HG03064 (cell line): ENCODE measurements around the gene BARX2.

ENCODE experiments used
- ATAC-seq: cut with Tn5 transposase; IDR thresholded peaks from one replicate; pipeline ENCODE4 v1.9.1; 2021; ENCODE audit warnings: low read depth; ENCODE audit not compliant: unreplicated experiment

The BARX2 gene

GRCh38 chr11:129373489-129373953 is 2.1 kb upstream of the BARX2 start:
- no peak for ATAC-seq

GRCh38 chr11:129374081-129374992 is 1.3 kb upstream of the BARX2 start:
- no peak for ATAC-seq

DNA sequence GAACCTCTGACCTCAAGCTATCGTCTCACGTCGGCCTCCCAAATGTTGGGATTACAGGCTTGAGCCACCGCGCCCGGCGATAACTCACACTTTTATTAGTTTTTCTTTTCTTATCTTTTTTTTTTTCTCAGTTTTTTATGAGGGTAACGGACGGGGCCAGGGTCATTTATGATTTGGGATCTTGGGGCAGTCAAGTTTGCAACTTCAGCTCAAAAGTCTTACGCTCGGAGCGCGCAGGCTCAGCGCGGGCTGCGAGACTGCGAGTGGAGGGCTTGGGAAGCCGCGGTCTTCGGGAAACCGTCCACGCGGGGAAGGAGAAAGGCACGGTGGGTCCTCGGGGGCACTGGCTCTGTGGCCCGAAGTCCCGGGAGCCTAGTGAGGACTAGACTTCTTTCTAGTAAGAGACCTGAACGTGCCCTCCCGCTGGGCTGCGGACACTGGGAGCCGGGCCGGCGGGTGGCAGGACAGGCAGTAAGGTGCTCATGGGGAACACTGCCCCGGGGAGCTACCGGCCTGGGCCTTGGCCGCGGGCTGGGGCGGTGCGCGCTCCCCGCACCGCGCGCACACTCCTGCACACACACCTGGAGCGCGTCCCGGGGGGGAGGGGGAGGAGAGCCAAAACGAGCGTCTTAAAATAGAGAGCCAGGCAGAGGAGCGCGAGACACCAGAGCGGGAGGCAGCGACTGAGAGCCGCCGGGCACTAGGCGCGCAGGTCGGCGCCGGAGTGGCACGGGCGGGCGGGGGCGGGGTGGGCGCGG is 476 bp upstream of the BARX2 start:
- ATAC-seq, result no peak

DNA sequence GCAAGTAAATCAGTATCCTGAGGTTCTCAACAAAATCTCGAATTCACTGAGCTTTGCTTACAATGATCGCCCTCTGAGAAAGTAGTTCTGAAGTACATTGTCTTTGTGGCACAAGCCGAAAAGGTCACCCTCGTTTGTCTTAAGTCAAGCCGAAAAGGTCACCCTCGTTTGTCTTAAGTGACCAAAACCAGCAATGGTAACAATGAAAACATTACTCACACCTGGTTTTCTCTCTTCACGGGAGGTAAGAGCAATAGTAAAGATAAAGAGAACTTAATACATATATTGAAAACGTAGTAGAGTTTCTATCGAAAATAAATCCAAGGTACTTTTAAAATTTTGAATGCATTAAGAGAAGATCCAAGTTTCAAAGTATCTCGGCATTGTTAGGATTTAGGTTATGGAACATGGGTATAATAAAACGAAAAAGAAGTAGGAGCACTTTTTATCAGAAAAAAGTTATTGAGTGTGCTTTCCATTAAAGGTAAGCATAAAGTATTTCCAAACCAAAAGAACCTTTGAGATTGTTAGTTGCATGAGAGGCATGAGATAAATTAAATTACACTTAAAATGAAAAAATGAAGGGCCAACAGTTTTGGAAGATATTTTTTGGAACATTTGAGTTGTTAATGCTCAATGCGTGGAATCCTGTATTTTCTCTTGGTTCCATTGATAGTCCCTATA is 1.2 kb downstream of the BARX2 start:
- no peak for ATAC-seq

DNA sequence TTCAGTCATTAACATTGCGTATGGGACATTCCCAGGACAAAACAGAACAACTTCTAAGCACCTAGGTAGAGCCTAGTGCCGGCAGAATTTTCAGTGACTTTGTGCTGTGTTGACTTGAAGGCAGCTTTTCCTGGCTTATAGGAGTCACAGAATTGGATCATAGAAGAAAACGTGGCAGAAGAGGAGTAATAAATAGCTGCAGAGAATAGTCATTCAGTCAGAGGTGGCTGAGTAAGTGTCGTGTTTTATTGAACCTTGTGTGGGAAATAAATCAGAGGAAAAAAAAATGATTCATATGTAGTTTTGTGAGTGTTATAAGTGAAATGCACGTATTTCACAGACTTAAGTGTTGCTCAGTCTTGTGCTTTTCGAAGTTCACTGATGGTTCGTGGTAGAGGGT is 2.1 kb downstream of the BARX2 start:
- no peak for ATAC-seq

- ATAC-seq, result no peak
Measured at GRCh38 chr11:129380413-129380812, 4.8 kb downstream of the BARX2 start.

DNA sequence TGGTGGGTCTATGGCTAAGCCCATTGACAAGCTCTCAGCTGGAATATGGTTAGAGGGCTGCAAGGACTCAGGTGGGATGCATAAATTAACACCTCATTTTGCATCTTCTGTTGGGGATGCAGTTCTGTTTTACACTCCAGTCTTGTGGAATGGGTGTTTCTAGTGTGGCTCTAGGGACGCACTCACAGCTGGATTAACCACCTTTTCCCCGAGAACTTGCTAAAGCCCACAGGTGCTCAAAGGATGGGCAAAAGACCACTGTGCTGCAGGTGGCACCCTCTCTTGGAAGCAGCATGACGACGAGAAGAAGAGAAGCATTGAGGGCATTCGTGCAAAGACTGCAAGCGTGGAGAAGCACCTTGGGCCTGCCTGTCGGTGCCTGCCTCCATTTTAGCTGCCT is 6.9 kb downstream of the BARX2 start:
- ATAC-seq, result no peak

GRCh38 chr11:129383060-129383459 is 7.4 kb downstream of the BARX2 start:
- ATAC-seq, result no peak

DNA sequence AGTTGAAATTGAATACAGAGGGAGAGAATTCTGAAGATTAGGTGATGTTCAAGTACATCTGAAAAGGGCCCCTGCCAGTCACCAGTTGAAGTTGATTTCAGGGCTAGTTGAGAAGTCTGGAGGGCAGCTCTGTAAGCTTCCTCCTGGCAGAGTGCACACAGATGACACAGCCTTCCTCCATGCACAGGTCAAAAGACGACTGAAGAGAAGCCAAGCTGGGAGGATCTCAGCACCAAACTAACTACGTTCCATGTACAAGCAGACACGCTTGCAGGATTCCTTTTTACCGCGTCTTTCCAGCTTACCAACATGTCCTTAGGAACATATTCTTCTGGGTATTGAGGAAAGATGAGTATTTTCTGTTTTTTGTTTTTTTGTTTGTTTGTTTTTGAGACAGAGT is 7.9 kb downstream of the BARX2 start:
- ATAC-seq, result no peak

GRCh38 chr11:129384415-129384814 is 8.8 kb downstream of the BARX2 start:
- no peak for ATAC-seq

DNA sequence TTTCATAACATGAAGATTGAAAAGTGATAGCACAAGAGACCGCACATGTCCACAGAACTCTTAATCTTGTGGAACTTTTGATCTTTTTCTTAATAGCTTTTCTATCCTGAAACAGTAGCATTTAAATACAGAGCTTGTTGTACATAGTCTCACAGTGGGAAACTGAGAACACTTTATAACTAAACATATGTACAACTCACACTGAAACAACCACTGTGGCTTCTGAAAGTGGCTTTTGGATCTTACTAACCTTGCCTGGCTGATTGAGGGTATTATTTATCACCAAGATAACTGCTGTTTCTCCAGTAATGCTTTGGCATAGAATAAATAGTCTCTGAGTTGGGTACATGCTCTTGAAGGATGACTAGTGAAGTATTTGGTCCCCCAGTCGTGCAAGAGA is 10.2 kb downstream of the BARX2 start:
- ATAC-seq, result no peak

- ATAC-seq, result no peak
Measured at GRCh38 chr11:129386795-129387397, 11.2 kb downstream of the BARX2 start.

- no peak for ATAC-seq
Measured at GRCh38 chr11:129387434-129387833, 11.8 kb downstream of the BARX2 start.

GRCh38 chr11:129388824-129389223 is 13.2 kb downstream of the BARX2 start:
- ATAC-seq, result no peak

DNA sequence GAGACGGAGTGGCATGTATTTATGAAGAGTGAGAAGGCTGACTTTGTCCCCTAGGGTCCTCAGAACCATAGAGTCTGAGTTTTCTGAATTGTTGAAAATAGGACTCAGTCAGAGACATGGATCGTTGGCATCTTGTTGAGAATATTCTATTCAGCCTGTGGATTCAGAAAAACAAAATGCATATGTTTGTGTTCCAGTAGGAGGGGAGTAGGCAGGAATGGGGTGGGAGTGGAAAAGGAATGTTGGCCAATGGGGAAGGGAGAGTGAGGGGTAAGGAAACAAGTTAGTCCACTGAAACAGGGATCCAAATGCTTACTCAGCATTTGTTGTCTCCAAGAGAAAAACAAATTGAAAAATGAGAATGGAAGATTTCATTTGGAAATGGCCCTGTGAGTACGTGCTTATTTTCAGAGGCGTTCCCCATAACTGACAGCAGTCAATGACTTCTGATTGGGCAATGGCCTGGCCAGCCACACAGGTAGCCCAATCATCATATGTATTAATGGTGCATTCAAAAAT is 14.7 kb downstream of the BARX2 start:
- no peak for ATAC-seq

DNA sequence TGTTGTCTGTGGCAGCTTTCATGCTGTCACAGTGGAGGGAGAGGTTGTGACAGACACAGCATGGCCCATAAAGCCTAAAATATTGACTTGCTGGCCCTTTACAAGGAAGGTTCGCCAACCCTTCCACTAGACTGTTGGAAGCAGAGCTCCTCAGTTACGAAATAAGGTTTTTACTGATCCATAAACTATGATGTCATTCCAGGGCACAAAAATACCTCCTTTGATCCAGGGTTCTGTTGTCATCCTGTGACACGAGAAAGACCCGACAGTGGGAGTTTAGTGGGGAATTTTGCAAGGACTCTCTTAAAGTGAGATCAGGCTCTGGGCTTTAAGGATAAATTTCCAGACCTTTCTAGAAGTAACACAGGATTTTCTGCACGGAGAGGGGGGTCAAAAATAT is 15.7 kb downstream of the BARX2 start:
- no peak for ATAC-seq

- no peak for ATAC-seq
Measured at GRCh38 chr11:129391821-129392220, 16.2 kb downstream of the BARX2 start.

GRCh38 chr11:129392995-129393394 is 17.3 kb downstream of the BARX2 start:
- no peak for ATAC-seq

GRCh38 chr11:129394709-129395108 is 19.1 kb downstream of the BARX2 start:
- ATAC-seq, result no peak

DNA sequence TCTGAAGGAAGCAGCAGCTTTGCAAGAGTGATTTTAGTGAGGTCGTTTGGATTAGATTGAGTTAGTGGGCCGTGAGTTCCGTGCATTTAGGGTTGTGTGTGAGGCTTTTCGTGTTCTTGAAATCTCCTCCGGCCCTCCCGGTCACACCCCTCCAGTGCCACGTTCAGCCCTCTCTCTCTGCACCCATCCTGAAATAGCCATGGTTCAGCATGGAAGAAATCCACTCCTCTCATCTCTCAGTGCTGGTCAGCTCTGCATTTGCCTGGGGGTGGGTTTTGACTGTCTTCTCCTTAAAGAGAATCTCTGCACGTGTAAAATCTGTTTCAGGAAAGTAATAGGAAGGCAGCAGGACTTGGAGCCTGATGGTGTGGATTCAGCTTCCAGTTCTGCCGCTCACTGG is 19.8 kb downstream of the BARX2 start:
- ATAC-seq, result no peak
